Measurements from ENCODE around the gene CPTP. TPM values are rescaled to one million over a fixed set of nuclear protein-coding genes. Genes with fewer than 3 reads are reported as not detected.

CPTP gene
- total RNA-seq, 2 donors from 2014 or later, result 45.4 to 60.2 TPM

- TF ChIP-seq, protein P1, sequence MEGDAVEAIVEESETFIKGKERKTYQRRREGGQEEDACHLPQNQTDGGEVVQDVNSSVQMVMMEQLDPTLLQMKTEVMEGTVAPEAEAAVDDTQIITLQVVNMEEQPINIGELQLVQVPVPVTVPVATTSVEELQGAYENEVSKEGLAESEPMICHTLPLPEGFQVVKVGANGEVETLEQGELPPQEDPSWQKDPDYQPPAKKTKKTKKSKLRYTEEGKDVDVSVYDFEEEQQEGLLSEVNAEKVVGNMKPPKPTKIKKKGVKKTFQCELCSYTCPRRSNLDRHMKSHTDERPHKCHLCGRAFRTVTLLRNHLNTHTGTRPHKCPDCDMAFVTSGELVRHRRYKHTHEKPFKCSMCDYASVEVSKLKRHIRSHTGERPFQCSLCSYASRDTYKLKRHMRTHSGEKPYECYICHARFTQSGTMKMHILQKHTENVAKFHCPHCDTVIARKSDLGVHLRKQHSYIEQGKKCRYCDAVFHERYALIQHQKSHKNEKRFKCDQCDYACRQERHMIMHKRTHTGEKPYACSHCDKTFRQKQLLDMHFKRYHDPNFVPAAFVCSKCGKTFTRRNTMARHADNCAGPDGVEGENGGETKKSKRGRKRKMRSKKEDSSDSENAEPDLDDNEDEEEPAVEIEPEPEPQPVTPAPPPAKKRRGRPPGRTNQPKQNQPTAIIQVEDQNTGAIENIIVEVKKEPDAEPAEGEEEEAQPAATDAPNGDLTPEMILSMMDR (IDR thresholded peaks at IDR 0.05), result peak; percentile 57
- Histone ChIP-seq H3K9me3 (no peaks in the 10 kb centered on the region), H3K4me3 (no peak overlapping the region), H3K27ac (no peak overlapping the region), H3K27me3 (peaks cover 21% of the 10 kb centered on the region), H3K4me1 (peaks cover 13% of the 10 kb centered on the region), H3K36me3 (no peaks in the 10 kb centered on the region), H3K9ac (ENCODE audit: low read depth in 2 of 2, low read length in 2 of 2) (no peak overlapping the region)
- intact Hi-C loops (cut with DNase I), result loop anchor here (5.0 to 10.0 kb wide), 2 partner anchors 168 to 305 kb away; partner anchors contain the start of gene PERM1
- DNase-seq, result peak; percentile 86
Observed at GRCh38 chr1:1290238-1290731, 34.3 kb upstream of the CPTP start.

DNA sequence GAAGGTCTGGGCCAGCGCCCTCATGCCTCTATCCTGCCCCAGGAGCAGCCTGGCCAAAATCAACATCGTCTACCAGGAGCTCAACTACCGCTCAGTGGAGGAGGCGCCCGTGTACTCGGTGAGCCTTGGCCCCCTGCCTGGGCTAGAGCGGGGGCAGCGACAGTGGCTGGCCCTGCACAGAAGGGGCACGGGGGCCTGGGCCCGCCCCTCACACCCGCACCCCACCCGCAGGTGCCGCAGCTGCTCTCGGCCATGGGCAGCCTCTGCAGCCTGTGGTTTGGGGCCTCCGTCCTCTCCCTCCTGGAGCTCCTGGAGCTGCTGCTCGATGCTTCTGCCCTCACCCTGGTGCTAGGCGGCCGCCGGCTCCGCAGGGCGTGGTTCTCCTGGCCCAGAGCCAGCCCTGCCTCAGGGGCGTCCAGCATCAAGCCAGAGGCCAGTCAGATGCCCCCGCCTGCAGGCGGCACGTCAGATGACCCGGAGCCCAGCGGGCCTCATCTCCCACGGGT is 33.5 kb upstream of the CPTP start:
- intact Hi-C loops (cut with DNase I), result loop anchor here (5.0 to 10.0 kb wide), 2 partner anchors 169 to 306 kb away; partner anchors contain the start of gene PERM1
- H3K4me1 ChIP-seq, result peaks cover 6% of the 10 kb centered on the region
- no peaks in the 10 kb centered on the region for H3K9me3 ChIP-seq
- TF ChIP-seq, protein P1 (IDR thresholded peaks at IDR 0.05), result no peak
- no peak overlapping the region for H3K27ac ChIP-seq
- peaks cover 15% of the 10 kb centered on the region for H3K27me3 ChIP-seq
- H3K9ac ChIP-seq (ENCODE audit: low read depth in 2 of 2, low read length in 2 of 2), result no peak overlapping the region
- no peak overlapping the region for H3K4me3 ChIP-seq
- DNase-seq, result peak; percentile 58
- no peaks in the 10 kb centered on the region for H3K36me3 ChIP-seq

GRCh38 chr1:1291548-1292441 is 32.8 kb upstream of the CPTP start:
- Histone ChIP-seq H3K9ac (ENCODE audit: low read depth in 2 of 2, low read length in 2 of 2) (peak overlapping the region in 1 of 2 donors; percentile 12), H3K4me3 (no peak overlapping the region), H3K27ac (no peak overlapping the region), H3K9me3 (no peaks in the 10 kb centered on the region), H3K4me1 (peaks cover 6% of the 10 kb centered on the region), H3K36me3 (no peaks in the 10 kb centered on the region), H3K27me3 (peaks cover 8% of the 10 kb centered on the region)
- TF ChIP-seq, protein P1 (IDR thresholded peaks at IDR 0.05), result peak; percentile 66
- intact Hi-C loops (cut with DNase I), result loop anchor here (5.0 to 10.0 kb wide), 2 partner anchors 169 to 307 kb away; partner anchors contain the start of gene PERM1
- DNase-seq, result peak; percentile 83

DNA sequence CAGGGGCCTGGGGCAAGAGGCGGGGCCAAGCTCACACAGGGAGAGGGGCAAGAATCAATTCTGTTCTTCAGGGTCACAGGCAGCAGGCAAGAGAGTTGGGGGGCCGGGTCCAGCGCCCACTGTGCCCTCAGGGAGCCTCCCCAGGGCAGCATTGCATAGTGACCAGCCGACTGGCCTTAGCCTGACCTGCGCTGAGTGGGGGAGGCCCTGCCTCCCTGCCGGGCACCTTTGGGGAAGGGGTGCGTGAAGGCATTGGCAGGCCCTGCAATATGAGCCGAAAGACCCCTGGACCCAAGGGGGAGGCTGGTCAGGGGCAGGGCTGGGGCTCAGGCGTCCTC is 32.2 kb upstream of the CPTP start:
- Histone ChIP-seq H3K9me3 (no peaks in the 10 kb centered on the region), H3K27ac (no peak overlapping the region), H3K4me3 (no peak overlapping the region), H3K9ac (ENCODE audit: low read depth in 2 of 2, low read length in 2 of 2) (no peak overlapping the region), H3K4me1 (peaks cover 6% of the 10 kb centered on the region), H3K36me3 (no peaks in the 10 kb centered on the region), H3K27me3 (peaks cover 3% of the 10 kb centered on the region)
- no peak for DNase-seq
- intact Hi-C loops (cut with DNase I), result loop anchor here (5.0 to 10.0 kb wide), 2 partner anchors 170 to 308 kb away; partner anchors contain the start of gene PERM1
- TF ChIP-seq, protein P1 (IDR thresholded peaks at IDR 0.05), result no peak

DNA sequence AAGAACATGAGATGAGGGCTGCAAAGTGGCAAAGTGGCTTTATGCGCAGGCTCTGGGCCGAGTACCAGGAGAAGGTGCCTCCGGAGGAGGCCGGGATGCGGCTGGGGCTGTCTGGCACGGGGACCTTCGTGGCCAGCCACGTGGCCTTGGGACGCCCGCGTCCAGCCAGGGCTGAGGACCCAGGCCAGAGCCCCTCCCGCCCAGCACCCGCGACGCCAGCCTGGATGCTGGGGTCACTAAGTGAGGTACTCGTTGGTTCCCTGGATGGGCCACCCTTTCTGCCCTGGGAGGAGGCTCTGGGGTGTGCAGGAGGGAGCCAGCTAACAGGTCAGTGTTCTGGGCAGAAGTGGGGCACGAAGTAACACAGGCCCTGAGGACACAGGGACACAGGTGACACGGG is 31.8 kb upstream of the CPTP start:
- Histone ChIP-seq H3K4me3 (no peak overlapping the region), H3K4me1 (peaks cover 6% of the 10 kb centered on the region), H3K9me3 (no peaks in the 10 kb centered on the region), H3K36me3 (no peaks in the 10 kb centered on the region), H3K27me3 (no peaks in the 10 kb centered on the region), H3K9ac (ENCODE audit: low read depth in 2 of 2, low read length in 2 of 2) (no peak overlapping the region), H3K27ac (no peak overlapping the region)
- intact Hi-C loops (cut with DNase I), result loop anchor here (5.0 to 10.0 kb wide), 2 partner anchors 171 to 308 kb away; partner anchors contain the start of gene PERM1
- no peak for DNase-seq
- TF ChIP-seq, protein P1 (IDR thresholded peaks at IDR 0.05), result no peak

All from colonic mucosa (tissue), 4 donors.